ENCODE measurements around the gene VARS1. TPM values are rescaled to one million over a fixed set of nuclear protein-coding genes. Genes with fewer than 3 reads are reported as not detected.
A peak's percentile ranks its signal among the peaks of the same experiment; 100 is the strongest.

The VARS1 gene
- total RNA-seq, 2 donors from 2014 or later, result 81.4 to 83.1 TPM

- Mint-ChIP-seq H3K4me1 (no peaks in the 10 kb centered on the region), H3K9me3 (no peaks in the 10 kb centered on the region), H3K27ac (peak overlapping the region; percentile 61), H3K36me3 (ENCODE audit: low read depth) (peaks cover 5% of the 10 kb centered on the region), H3K27me3 (ENCODE audit: insufficient read depth) (no peaks in the 10 kb centered on the region), H3K4me3 (no peak overlapping the region)
- H3K27ac ChIP-seq (ENCODE audit: low read depth, low read length), result no peak overlapping the region
- TF ChIP-seq, protein P1, sequence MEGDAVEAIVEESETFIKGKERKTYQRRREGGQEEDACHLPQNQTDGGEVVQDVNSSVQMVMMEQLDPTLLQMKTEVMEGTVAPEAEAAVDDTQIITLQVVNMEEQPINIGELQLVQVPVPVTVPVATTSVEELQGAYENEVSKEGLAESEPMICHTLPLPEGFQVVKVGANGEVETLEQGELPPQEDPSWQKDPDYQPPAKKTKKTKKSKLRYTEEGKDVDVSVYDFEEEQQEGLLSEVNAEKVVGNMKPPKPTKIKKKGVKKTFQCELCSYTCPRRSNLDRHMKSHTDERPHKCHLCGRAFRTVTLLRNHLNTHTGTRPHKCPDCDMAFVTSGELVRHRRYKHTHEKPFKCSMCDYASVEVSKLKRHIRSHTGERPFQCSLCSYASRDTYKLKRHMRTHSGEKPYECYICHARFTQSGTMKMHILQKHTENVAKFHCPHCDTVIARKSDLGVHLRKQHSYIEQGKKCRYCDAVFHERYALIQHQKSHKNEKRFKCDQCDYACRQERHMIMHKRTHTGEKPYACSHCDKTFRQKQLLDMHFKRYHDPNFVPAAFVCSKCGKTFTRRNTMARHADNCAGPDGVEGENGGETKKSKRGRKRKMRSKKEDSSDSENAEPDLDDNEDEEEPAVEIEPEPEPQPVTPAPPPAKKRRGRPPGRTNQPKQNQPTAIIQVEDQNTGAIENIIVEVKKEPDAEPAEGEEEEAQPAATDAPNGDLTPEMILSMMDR (conservative IDR thresholded peaks at IDR 0.05), result peak; percentile 25
- H3K9me3 ChIP-seq (ENCODE audit: control insufficient read depth, low read length), result no peaks in the 10 kb centered on the region
- H3K36me3 ChIP-seq (ENCODE audit: control insufficient read depth, insufficient read depth, low read length), result peaks cover 12% of the 10 kb centered on the region
- H3K9ac ChIP-seq (ENCODE audit: extremely low read depth, low read length, poor library complexity, severe bottlenecking), result no peak overlapping the region
- DNase-seq, result no peak
- H3K27me3 ChIP-seq (ENCODE audit: control insufficient read depth, insufficient read depth, low read length, poor library complexity, severe bottlenecking), result no peaks in the 10 kb centered on the region
- 90 to 100% methylated on average over 1 to 4 of the region's 4 CpGs for WGBS, 2 experiments (ENCODE audit: insufficient coverage in 1 of 2, insufficient read length in 1 of 2)
- no peak overlapping the region for H3K4me3 ChIP-seq (ENCODE audit: low read length)
- no peaks in the 10 kb centered on the region for H3K4me1 ChIP-seq (ENCODE audit: control insufficient read depth, insufficient read depth, low read length)
These were observed 20.4 kb downstream of the VARS1 start for GRCh38 chr6:31775184-31775583.

- Histone ChIP-seq H3K4me1 (ENCODE audit: control insufficient read depth, insufficient read depth, low read length) (no peaks in the 10 kb centered on the region), H3K9ac (ENCODE audit: extremely low read depth, low read length, poor library complexity, severe bottlenecking) (no peak overlapping the region), H3K27me3 (ENCODE audit: control insufficient read depth, insufficient read depth, low read length, poor library complexity, severe bottlenecking) (no peaks in the 10 kb centered on the region), H3K9me3 (ENCODE audit: control insufficient read depth, low read length) (no peaks in the 10 kb centered on the region), H3K36me3 (ENCODE audit: control insufficient read depth, insufficient read depth, low read length) (no peaks in the 10 kb centered on the region), H3K4me3 (ENCODE audit: low read length) (no peak overlapping the region), H3K27ac (ENCODE audit: low read depth, low read length) (no peak overlapping the region)
- TF ChIP-seq, protein P1 (conservative IDR thresholded peaks at IDR 0.05), result no peak
- no peak for DNase-seq
- 94 to 100% methylated on average over 1 to 4 of the region's 4 CpGs for WGBS, 2 experiments (ENCODE audit: insufficient coverage in 1 of 2, insufficient read length in 1 of 2)
- no peaks in the 10 kb centered on the region for H3K4me1 Mint-ChIP-seq
- H3K9me3 Mint-ChIP-seq, result no peaks in the 10 kb centered on the region
- no peaks in the 10 kb centered on the region for H3K27me3 Mint-ChIP-seq (ENCODE audit: insufficient read depth)
- no peak overlapping the region for H3K4me3 Mint-ChIP-seq
- no peak overlapping the region for H3K27ac Mint-ChIP-seq
- no peaks in the 10 kb centered on the region for H3K36me3 Mint-ChIP-seq (ENCODE audit: low read depth)
These were observed 23.6 kb downstream of the VARS1 start for GRCh38 chr6:31771992-31772358.

DNA sequence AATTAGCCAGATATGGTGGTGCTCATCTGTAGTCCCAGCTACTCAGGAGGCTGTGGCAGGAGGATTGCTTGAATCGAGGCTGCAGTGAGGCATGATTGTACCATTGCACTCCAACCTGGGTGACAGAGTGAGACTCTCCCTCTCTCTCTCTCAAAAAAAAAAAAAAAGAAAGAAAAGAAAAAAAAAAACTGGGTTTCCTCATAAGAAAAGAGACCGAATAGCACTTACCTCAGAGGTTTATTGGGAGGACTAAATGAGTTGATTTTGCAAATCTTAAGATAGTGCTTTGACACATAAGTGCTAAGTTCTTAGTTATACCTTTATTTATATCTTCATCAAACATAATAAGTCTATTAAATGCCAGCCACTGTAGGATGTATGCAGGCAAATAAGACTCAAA lies 24.7 kb downstream of the VARS1 start:
- TF ChIP-seq, protein P1 (conservative IDR thresholded peaks at IDR 0.05), result no peak
- H3K36me3 Mint-ChIP-seq (ENCODE audit: low read depth), result no peaks in the 10 kb centered on the region
- no peaks in the 10 kb centered on the region for H3K27me3 Mint-ChIP-seq (ENCODE audit: insufficient read depth)
- H3K36me3 ChIP-seq (ENCODE audit: control insufficient read depth, insufficient read depth, low read length), result no peaks in the 10 kb centered on the region
- no peak for DNase-seq
- H3K9me3 Mint-ChIP-seq, result no peaks in the 10 kb centered on the region
- H3K4me3 ChIP-seq (ENCODE audit: low read length), result no peak overlapping the region
- no peak overlapping the region for H3K27ac ChIP-seq (ENCODE audit: low read depth, low read length)
- WGBS, 2 experiments (ENCODE audit: insufficient coverage in 1 of 2, insufficient read length in 1 of 2), result 90 to 100% methylated on average over 2 of the region's 2 CpGs
- H3K4me3 Mint-ChIP-seq, result no peak overlapping the region
- no peaks in the 10 kb centered on the region for H3K4me1 ChIP-seq (ENCODE audit: control insufficient read depth, insufficient read depth, low read length)
- H3K4me1 Mint-ChIP-seq, result peaks cover 7% of the 10 kb centered on the region
- H3K9ac ChIP-seq (ENCODE audit: extremely low read depth, low read length, poor library complexity, severe bottlenecking), result no peak overlapping the region
- no peaks in the 10 kb centered on the region for H3K27me3 ChIP-seq (ENCODE audit: control insufficient read depth, insufficient read depth, low read length, poor library complexity, severe bottlenecking)
- no peaks in the 10 kb centered on the region for H3K9me3 ChIP-seq (ENCODE audit: control insufficient read depth, low read length)
- H3K27ac Mint-ChIP-seq, result no peak overlapping the region

Measured in endodermal cell (in vitro differentiated cells).